Right lobe of liver (tissue), 4 donors: ENCODE results near the gene BMERB1.

ENCODE experiments used
- CTCF ChIP-seq, 4 donors: fragments of 200-600 bp in 3 of 4; fragments of 450-650 bp in 1 of 4; IDR thresholded peaks; one replicate each; pipeline versions ENCODE4 v1.5.1 to v1.8.0; 2016 to 2022; ENCODE audit warnings: antibody characterized with exemption in 4 of 4, mild to moderate bottlenecking in 2 of 4
- POLR2A ChIP-seq: fragments of 450-650 bp; IDR thresholded peaks from one replicate; pipeline ENCODE4 v1.6.1; 2017; ENCODE audit warnings: antibody characterized with exemption, mild to moderate bottlenecking
- donor health status: DM: no; HTN: no; CAD: no.
- donor health status: DM: no; HTN: no; CAD: no.
- donor health status: DM: no; HTN: yes; CAD: no.

- TF ChIP-seq CTCF (IDR thresholded peaks at IDR 0.05) (no peak), POLR2A (no peak)
Observed at GRCh38 chr16:15517743-15518377, 83.5 kb downstream of the BMERB1 start.
